Upper lobe of right lung (tissue), 1 donor: ENCODE measurements around the gene GAPT. TPM values are rescaled to one million over a fixed set of nuclear protein-coding genes. Genes with fewer than 3 reads are reported as not detected.

Source experiments
- ATAC-seq: fragments of 200-7000 bp; cut with Tn5 transposase; one replicate; pipeline ENCODE4 v1.9.1; 2020; ENCODE audit warnings: mild to moderate bottlenecking, moderate library complexity
- DNase-seq: peaks from one replicate; pipeline ENCODE4 v3.0.0-alpha.2; 2020
- H3K27ac ChIP-seq: fragments of 200-600 bp; one replicate; pipeline ENCODE4 v1.8.0; 2022
- H3K27me3 ChIP-seq: fragments of 200-600 bp; one replicate; pipeline ENCODE4 v1.8.0; 2022; ENCODE audit warnings: mild to moderate bottlenecking
- H3K36me3 ChIP-seq: fragments of 200-600 bp; one replicate; pipeline ENCODE4 v1.8.0; 2022
- H3K4me1 ChIP-seq: fragments of 200-600 bp; one replicate; pipeline ENCODE4 v1.8.0; 2022
- H3K4me3 ChIP-seq: fragments of 200-600 bp; one replicate; pipeline ENCODE4 v1.8.0; 2022; ENCODE audit warnings: mild to moderate bottlenecking
- H3K9me3 ChIP-seq: fragments of 200-600 bp; one replicate; pipeline ENCODE4 v1.8.0; 2022
- intact Hi-C: fragments of 100-400 bp; cut with DNase I; formaldehyde crosslinking; loops from one replicate; pipeline ENCODE4 v1.11.0; 2022
- total RNA-seq: library from RNA; stranded (reverse); fragmentation: NEBNext Ultra II Directional; extraction: Animal tissue kit (Norgen Biotek cat#: 25700); gene quantifications from one replicate; pipeline ENCODE4 v1.2.1, GENCODE V29; 2021
- TF ChIP-seq, protein P1 (sequence below): fragments of 200-600 bp; IDR thresholded peaks from one replicate; pipeline ENCODE4 v1.8.0; 2022; ENCODE audit warnings: antibody characterized with exemption
- donor health status: DM: no; HTN: yes; CAD: no; lungs with severe emphysema.

The GAPT gene
- total RNA-seq, 1 donor from 2014 or later, result 5.2 TPM

DNA sequence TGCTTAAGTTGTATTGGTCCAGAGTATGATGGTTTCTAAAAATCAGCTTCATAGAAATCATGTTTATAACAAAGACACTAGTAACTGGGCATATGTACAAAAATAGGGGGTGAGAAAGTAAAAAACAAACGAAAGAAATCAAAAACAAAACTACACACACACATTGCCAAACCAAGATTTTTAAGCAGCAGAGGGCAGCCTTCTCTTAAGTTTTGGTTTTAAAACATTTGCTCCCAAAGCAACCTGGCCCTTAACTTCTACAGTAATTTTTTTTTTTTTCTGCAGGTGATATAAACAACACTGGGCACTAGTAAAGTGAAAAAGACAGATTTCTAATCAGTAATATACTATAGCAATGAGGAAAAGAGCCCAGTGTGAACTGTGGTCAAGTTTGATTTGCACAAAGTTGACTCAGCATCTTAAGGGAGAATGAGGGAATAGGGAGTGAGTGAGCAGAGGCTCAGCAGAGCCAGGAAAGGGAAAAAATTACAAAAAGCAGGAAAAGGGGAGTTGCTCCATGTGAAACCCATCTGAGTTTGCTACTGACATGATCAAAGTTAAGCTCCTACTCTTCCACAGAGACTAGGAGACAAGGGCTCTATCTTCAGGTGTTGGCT, 13.4 kb upstream of the GAPT start:
- Histone ChIP-seq H3K9me3 (no peaks in the 10 kb centered on the region), H3K4me3 (no peak overlapping the region), H3K27me3 (no peaks in the 10 kb centered on the region), H3K4me1 (no peaks in the 10 kb centered on the region), H3K27ac (no peak overlapping the region), H3K36me3 (no peaks in the 10 kb centered on the region)
- TF ChIP-seq, protein P1, sequence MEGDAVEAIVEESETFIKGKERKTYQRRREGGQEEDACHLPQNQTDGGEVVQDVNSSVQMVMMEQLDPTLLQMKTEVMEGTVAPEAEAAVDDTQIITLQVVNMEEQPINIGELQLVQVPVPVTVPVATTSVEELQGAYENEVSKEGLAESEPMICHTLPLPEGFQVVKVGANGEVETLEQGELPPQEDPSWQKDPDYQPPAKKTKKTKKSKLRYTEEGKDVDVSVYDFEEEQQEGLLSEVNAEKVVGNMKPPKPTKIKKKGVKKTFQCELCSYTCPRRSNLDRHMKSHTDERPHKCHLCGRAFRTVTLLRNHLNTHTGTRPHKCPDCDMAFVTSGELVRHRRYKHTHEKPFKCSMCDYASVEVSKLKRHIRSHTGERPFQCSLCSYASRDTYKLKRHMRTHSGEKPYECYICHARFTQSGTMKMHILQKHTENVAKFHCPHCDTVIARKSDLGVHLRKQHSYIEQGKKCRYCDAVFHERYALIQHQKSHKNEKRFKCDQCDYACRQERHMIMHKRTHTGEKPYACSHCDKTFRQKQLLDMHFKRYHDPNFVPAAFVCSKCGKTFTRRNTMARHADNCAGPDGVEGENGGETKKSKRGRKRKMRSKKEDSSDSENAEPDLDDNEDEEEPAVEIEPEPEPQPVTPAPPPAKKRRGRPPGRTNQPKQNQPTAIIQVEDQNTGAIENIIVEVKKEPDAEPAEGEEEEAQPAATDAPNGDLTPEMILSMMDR, result peak; percentile 22
- no peak for ATAC-seq
- DNase-seq, result no peak
- intact Hi-C loops, result no loop called here

DNA sequence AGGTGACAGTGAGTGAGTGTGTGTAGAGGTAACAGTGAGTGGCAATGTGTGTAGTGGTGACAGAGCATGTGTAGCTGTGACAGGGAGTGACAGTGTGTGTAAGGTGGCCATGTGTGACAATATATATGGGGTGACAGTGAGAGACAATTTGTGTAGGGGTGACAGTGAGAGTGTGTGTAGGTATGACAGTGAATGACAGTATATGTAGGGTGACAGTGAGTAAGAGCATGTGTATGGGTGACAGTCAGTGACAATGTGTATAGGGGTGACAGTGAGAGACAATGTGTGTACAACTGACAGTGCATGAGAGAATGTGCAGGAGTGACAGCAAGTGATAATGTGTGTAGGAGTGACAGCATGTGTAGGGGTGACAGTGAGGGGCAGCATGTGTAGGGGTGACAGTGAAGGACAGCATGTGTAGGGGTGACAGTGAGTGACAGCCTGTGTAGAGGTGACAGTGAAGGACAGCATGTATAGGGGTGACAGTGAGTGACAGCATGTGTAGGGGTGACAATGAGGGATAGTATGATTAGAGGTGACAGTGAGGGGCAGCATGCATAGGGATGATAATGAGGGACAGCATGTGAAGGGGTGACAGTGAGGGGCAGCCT, 10.1 kb upstream of the GAPT start:
- Histone ChIP-seq H3K4me1 (no peaks in the 10 kb centered on the region), H3K4me3 (no peak overlapping the region), H3K27me3 (no peaks in the 10 kb centered on the region), H3K27ac (no peak overlapping the region), H3K9me3 (no peaks in the 10 kb centered on the region), H3K36me3 (no peaks in the 10 kb centered on the region)
- DNase-seq (no peak), ATAC-seq (peak; percentile 11)
- TF ChIP-seq, protein P1, result no peak
- intact Hi-C loops, result no loop called here

DNA sequence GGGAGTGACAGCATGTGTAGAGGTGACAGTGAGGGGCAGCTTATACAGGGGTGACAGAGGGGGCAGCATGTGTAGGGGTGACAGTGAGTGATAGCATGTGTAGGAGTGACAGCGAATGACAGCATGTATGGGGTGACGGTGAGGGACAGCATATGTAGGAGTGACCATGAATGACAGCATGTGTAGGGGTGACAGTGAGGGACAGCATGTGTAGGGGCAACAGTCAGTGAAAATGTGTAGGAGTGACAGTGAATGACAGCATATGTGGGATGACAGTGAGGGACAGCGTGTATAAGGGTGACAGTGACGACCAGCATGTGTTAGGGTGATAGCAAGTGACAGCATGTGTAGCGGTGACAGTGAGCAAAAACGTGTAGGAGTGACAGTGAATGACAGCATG, 9.4 kb upstream of the GAPT start:
- no peaks in the 10 kb centered on the region for H3K4me1 ChIP-seq
- no peak for DNase-seq

DNA sequence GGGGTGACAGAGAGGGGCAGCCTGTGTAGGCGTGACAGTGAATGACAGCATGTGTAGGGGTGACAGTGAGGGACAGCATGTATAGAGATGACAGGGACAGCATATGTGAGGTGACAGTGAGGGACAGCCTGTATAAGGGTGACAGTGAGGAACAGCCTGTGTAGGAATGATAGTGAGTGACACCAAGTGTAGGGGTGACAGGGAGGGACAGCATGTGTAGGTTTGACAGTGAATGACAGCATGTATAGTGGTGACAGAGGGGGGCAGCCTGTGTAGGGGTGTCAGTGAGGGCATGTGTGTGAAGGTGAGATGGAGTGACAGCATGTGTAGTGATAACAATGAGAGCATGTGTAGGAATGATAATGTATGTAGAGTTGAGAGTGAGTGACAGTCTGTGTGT, 8.7 kb upstream of the GAPT start:
- Histone ChIP-seq H3K9me3 (no peaks in the 10 kb centered on the region), H3K27me3 (peaks cover 6% of the 10 kb centered on the region), H3K36me3 (no peaks in the 10 kb centered on the region), H3K27ac (no peak overlapping the region), H3K4me3 (no peak overlapping the region), H3K4me1 (no peaks in the 10 kb centered on the region)
- DNase-seq (no peak), ATAC-seq (no peak)
- intact Hi-C loops, result no loop called here
- TF ChIP-seq, protein P1, result no peak

More for the DNA sequence above, 9.4 kb upstream of the GAPT start:
- Histone ChIP-seq H3K27ac (no peak overlapping the region), H3K36me3 (no peaks in the 10 kb centered on the region), H3K9me3 (no peaks in the 10 kb centered on the region), H3K4me3 (no peak overlapping the region), H3K27me3 (no peaks in the 10 kb centered on the region)
- TF ChIP-seq, protein P1, result no peak
- ATAC-seq, result no peak
- intact Hi-C loops, result no loop called here

DNA sequence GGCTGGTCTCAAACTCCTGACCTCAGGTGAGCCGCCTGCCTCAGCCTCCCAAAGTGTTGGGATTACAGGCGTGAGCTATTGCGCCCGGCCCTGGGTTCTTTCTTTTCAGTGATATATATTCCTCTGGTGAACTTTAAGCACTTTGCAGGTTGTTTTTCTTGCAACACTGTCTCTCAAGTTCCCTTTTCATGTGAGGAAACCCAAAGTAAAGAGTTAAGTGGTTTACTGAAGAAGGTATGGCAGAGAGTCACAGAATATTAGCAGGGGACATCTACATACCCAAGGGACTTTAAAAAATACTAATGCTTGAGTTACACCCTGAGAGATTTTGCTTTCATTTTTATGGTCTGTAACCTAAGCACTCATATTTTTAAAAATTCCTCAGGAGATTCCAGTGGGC, 6.7 kb upstream of the GAPT start:
- Histone ChIP-seq H3K27me3 (peaks cover 7% of the 10 kb centered on the region), H3K4me1 (no peaks in the 10 kb centered on the region), H3K9me3 (no peaks in the 10 kb centered on the region), H3K36me3 (no peaks in the 10 kb centered on the region), H3K4me3 (no peak overlapping the region), H3K27ac (no peak overlapping the region)
- intact Hi-C loops, result no loop called here
- no peak for DNase-seq
- TF ChIP-seq, protein P1, result no peak
- ATAC-seq, result no peak
